Activated CD8-positive, alpha-beta T cell treated with anti-CD3 and anti-CD28 coated beads, Interleukin-2, amount 10 ng/mL, durations not matched to agents 7 days and 5 days (primary cell): Measurements from ENCODE around the gene GTSE1. TPM values are rescaled to one million over a fixed set of nuclear protein-coding genes. Genes with fewer than 3 reads are reported as not detected.
"Not testable (repeated sequence)": the region's sequence is repeated elsewhere in the genome, so short reads cannot be mapped to it uniquely, and the experiment has no call there.

Experiments used
- ATAC-seq: fragments of 150-1000 bp; cut with Tn5 transposase; one replicate; pipeline ENCODE4 v1.10.0; 2021; ENCODE audit warnings: moderate library complexity
- CTCF ChIA-PET: fragments of 350-600 bp; sonication (Branson Sonifier 250); formaldehyde crosslinking; loops from one replicate; lab custom pipeline; 2021; ENCODE audit warnings: antibody characterized with exemption; lab: Charles Lee
- POLR2A ChIA-PET: fragments of 350-600 bp; sonication (Branson Sonifier 250); formaldehyde crosslinking; loops from one replicate; lab custom pipeline; 2021; ENCODE audit warnings: antibody characterized with exemption; lab: Charles Lee
- DNase-seq: peaks from one replicate; pipeline ENCODE4 v3.0.0-alpha.2; 2020
- H3K27ac Mint-ChIP-seq: one replicate; pipeline ENCODE4 v1.8.0; 2021; ENCODE audit warnings: mild to moderate bottlenecking, mixed read lengths
- H3K27me3 Mint-ChIP-seq: one replicate; pipeline ENCODE4 v1.8.0; 2021; ENCODE audit warnings: low read depth, mixed read lengths
- H3K36me3 Mint-ChIP-seq: one replicate; pipeline ENCODE4 v1.8.0; 2021; ENCODE audit warnings: low read depth, mixed read lengths
- H3K4me1 Mint-ChIP-seq: one replicate; pipeline ENCODE4 v1.8.0; 2021; ENCODE audit warnings: low read depth, mixed read lengths
- H3K4me3 Mint-ChIP-seq: one replicate; pipeline ENCODE4 v1.8.0; 2021; ENCODE audit warnings: mild to moderate bottlenecking, mixed read lengths
- H3K9me3 Mint-ChIP-seq: one replicate; pipeline ENCODE4 v1.8.0; 2022; ENCODE audit warnings: mixed read lengths; ENCODE audit not compliant: insufficient read depth
- total RNA-seq, 2 experiments: library from RNA; stranded (reverse); gene quantifications; one replicate each; pipeline ENCODE4 v1.2.3, GENCODE V29; 2021

GTSE1 gene
- total RNA-seq, 2 experiments from 2014 or later: 111 to 114 TPM

DNA sequence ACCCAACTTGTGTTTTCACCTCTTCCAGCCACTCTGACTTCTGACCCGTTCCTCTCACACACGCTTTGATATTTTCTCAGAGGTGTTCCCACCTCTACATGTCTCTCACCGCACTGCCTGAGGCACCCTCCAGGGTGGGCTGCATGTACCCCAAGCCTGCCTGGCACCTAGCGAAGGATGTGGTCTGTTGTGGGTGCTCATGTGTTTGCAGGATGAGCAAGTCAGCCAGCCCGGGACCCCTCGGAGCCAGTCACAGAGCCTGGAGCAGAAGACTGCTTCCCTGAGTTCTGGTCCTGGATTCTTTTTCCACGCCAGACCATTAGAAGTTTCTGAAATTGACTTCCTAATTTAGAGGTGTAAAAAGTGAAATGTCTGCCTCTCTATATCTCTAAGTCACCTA, 3.8 kb downstream of the GTSE1 start:
- H3K9me3 Mint-ChIP-seq: no peaks in the 10 kb centered on the region
- H3K4me3 Mint-ChIP-seq: no peak overlapping the region
- DNase-seq (no peak), ATAC-seq (no peak)
- H3K27ac Mint-ChIP-seq: peak overlapping the region; percentile 25
- H3K4me1 Mint-ChIP-seq: peaks cover 55% of the 10 kb centered on the region
- no peaks in the 10 kb centered on the region for H3K27me3 Mint-ChIP-seq
- ChIA-PET POLR2A (interaction anchor here (0.9 kb wide), 1 partner anchor 300 kb away, joined by 3 read pairs; no protein-coding TSS in a partner anchor), CTCF (interaction anchor here (1.3 to 1.5 kb wide), 2 partner anchors 50 to 178 kb away, joined by 3 to 5 read pairs; partner anchors contain the start of gene CDPF1)
- peaks cover 63% of the 10 kb centered on the region for H3K36me3 Mint-ChIP-seq

DNA sequence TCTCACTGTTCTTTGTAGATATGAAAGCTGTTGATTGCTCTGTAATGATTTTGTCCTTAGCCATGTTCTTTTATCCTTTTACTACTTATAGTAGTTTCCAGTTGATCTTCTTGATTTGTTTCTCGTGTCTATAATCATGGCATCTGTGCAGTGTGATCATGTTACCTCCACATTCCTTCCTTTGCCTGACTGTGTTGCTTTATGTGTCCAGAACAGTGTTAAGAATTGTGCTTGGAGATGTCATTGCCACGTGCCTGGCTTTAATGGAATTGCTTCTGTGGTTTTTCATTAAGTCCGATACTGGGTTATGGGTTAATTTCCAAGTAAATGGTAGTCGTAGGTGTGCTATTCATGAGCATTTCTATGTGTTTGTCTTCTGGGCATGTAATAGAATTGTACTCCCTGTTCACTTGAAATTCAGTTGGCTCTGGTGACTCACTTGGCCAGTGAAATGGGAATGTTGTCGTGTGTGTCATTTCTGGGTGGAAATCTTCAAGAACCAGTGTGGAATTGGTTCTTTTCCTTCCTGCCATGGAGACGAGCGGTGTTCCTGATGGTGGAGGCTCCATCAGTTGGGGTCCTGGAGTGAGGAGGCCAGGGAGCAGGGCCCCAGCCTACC, 6.8 kb downstream of the GTSE1 start:
- Mint-ChIP-seq H3K4me1 (peaks cover 44% of the 10 kb centered on the region), H3K27ac (peak overlapping the region; percentile 7), H3K27me3 (no peaks in the 10 kb centered on the region), H3K36me3 (peaks cover 66% of the 10 kb centered on the region), H3K9me3 (no peaks in the 10 kb centered on the region), H3K4me3 (no peak overlapping the region)
- ChIA-PET POLR2A (no interaction called here), CTCF (interaction anchor here (1.4 kb wide), 1 partner anchor 186 kb away, joined by 5 read pairs; no protein-coding TSS in a partner anchor)
- ATAC-seq (no peak), DNase-seq (no peak)

DNA sequence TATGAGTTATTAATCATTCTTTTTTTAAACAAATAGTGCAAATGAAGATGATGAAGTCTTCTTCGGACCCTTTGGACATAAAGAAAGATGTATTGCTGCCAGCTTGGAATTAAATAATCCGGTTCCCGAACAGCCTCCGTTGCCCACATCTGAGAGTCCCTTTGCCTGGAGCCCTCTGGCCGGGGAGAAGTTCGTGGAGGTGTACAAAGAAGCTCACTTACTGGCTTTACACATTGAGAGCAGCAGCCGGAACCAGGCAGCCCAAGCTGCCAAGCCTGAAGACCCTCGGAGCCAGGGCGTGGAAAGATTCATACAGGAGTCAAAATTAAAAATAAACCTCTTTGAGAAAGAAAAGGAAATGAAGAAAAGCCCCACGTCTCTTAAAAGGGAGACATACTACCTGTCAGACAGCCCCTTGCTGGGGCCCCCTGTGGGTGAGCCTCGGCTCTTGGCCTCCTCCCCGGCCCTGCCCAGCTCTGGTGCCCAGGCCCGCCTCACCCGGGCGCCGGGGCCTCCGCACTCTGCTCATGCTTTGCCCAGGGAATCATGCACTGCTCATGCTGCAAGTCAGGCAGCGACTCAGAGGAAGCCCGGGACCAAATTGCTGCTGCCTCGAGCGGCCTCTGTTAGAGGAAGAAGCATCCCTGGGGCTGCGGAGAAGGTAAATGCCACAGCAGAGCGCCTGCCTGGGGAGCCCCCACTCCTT, 11.8 kb downstream of the GTSE1 start:
- ATAC-seq (no peak), DNase-seq (no peak)
- no peak overlapping the region for H3K27ac Mint-ChIP-seq
- ChIA-PET CTCF (no interaction called here), POLR2A (no interaction called here)
- no peaks in the 10 kb centered on the region for H3K27me3 Mint-ChIP-seq
- peaks cover 55% of the 10 kb centered on the region for H3K36me3 Mint-ChIP-seq
- H3K9me3 Mint-ChIP-seq: no peaks in the 10 kb centered on the region
- H3K4me3 Mint-ChIP-seq: no peak overlapping the region
- peaks cover 20% of the 10 kb centered on the region for H3K4me1 Mint-ChIP-seq

DNA sequence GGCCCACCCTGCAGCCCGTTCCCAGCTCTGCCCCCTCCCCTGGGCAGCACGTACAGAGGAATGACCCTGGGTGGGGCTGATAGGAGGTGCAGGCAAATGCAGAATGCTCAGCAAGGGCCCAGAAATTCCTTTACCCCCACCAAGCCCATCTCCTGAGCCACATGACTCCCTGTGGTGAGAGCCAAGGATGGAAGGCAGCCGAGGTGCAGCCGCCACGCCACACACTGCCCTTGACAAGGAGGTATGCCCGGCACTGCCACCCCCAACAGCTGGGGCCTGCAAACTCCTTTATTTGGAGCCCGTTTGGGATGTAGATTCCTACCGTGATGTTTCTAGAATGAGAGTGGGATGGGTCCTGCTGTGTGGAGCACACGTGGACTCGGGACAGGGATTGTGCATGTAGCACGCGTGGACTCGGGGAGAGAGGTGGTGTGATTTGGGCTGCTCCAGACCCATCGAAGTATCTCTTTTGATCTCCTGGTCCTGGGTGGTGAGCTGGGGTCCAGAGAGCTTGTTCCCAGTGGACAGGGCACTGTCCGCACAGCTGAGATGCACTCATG, 12.9 kb downstream of the GTSE1 start:
- Mint-ChIP-seq H3K9me3 (no peaks in the 10 kb centered on the region), H3K27ac (no peak overlapping the region), H3K4me1 (peaks cover 10% of the 10 kb centered on the region), H3K4me3 (no peak overlapping the region), H3K36me3 (peaks cover 55% of the 10 kb centered on the region), H3K27me3 (no peaks in the 10 kb centered on the region)
- ChIA-PET CTCF (interaction anchor here (1.3 kb wide), 1 partner anchor 188 kb away, joined by 6 read pairs; no protein-coding TSS in a partner anchor), POLR2A (no interaction called here)
- no peak for ATAC-seq
- no peak for DNase-seq

DNA sequence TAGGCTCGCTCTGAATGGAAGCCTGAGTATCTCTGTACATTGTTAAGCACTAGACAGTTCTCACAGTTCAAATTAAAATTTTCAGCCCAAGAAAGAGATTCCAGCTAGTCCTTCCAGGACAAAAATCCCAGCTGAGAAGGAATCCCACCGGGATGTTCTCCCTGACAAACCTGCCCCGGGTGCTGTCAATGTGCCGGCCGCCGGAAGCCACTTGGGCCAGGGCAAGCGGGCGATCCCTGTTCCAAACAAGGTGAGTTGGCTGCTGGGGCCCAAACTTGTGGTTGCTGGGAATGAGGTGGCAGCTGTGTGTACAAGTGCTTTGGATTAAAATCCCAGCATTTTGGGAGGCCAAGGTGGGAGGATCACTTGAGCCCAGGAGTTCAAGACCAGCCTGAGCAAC, 15.4 kb downstream of the GTSE1 start:
- Mint-ChIP-seq H3K4me3 (no peak overlapping the region), H3K27me3 (no peaks in the 10 kb centered on the region), H3K4me1 (peaks cover 6% of the 10 kb centered on the region), H3K9me3 (no peaks in the 10 kb centered on the region), H3K27ac (no peak overlapping the region), H3K36me3 (peaks cover 58% of the 10 kb centered on the region)
- ATAC-seq (no peak), DNase-seq (no peak)
- CTCF ChIA-PET: interaction anchor here (1.3 to 2.3 kb wide), 2 partner anchors 190 to 195 kb away, joined by 3 to 7 read pairs; no protein-coding TSS in a partner anchor
- POLR2A ChIA-PET: interaction anchor here (0.6 kb wide), 1 partner anchor 308 kb away, joined by 4 read pairs; no protein-coding TSS in a partner anchor

DNA sequence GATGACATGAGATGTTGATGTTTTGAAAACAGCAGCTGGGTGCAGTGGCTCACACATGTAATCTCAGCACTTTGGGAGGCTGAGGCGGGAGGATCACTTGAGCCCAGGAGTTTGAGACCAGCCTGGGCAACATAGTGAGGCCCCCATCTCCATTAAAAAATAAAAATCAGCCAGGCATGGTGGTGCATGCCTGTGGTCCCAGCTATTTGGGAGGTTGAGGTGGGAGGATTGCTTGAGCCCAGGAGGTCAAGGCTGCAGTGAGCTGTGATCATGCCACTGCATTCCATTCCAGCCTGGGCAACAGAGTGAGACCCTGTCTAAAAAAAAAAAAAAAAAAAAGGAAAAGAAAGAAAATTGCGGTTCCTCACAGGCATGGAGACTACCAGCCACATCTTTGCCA, 16.2 kb downstream of the GTSE1 start:
- POLR2A ChIA-PET, H3K4me3 Mint-ChIP-seq, H3K9me3 Mint-ChIP-seq, H3K27ac Mint-ChIP-seq, H3K4me1 Mint-ChIP-seq, ATAC-seq, DNase-seq, H3K27me3 Mint-ChIP-seq: not testable (repeated sequence)
- peaks cover 63% of the 10 kb centered on the region for H3K36me3 Mint-ChIP-seq
- CTCF ChIA-PET: interaction anchor here (0.9 to 2.3 kb wide), 3 partner anchors 55 to 196 kb away, joined by 3 to 7 read pairs (median 4); no protein-coding TSS in a partner anchor

DNA sequence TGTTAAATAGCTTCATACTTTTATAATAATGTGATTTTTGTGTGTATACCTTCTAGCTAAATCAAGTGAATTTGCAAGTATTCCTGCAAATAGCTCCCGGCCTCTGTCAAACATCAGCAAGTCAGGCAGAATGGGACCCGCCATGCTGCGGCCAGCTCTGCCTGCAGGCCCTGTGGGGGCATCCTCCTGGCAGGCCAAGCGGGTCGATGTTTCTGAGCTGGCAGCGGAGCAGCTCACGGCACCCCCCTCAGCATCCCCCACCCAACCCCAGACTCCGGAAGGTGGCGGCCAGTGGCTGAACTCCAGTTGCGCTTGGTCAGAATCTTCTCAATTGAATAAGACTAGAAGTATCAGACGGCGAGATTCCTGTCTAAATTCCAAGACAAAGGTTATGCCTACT, 19.3 kb downstream of the GTSE1 start:
- Mint-ChIP-seq H3K9me3 (no peaks in the 10 kb centered on the region), H3K4me1 (no peaks in the 10 kb centered on the region), H3K36me3 (peaks cover 66% of the 10 kb centered on the region), H3K27ac (no peak overlapping the region), H3K4me3 (no peak overlapping the region), H3K27me3 (no peaks in the 10 kb centered on the region)
- ChIA-PET CTCF (interaction anchor here (1.1 to 1.6 kb wide), 4 partner anchors 49 to 310 kb away, joined by 4 to 11 read pairs (median 6); partner anchors contain the start of gene TTC38), POLR2A (no interaction called here)
- ATAC-seq (no peak), DNase-seq (no peak)

DNA sequence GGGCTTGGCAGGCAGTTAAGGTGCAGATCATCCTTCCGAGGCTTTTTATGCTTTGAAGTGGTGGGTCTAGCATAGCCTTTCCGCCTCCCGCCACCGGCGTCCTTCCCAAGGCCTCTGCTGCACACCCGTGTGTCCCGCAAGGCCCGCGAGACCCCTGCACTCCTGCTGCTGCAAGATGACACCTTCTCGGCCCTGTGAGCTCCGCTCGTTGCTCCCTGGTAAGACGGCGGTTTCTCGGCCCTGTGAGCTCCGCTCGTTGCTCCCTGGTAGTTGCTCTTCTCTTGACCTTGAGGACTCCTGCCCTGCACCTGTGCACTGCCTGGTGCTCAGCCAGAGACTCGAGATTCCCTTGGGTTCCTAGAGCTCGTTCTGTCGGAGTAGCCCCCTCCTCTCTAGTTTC, 21.0 kb downstream of the GTSE1 start:
- Mint-ChIP-seq H3K36me3 (peaks cover 70% of the 10 kb centered on the region), H3K9me3 (no peaks in the 10 kb centered on the region), H3K4me3 (no peak overlapping the region), H3K27me3 (no peaks in the 10 kb centered on the region), H3K4me1 (no peaks in the 10 kb centered on the region), H3K27ac (no peak overlapping the region)
- DNase-seq (no peak), ATAC-seq (no peak)
- CTCF ChIA-PET: interaction anchor here (1.5 kb wide), 1 partner anchor 195 kb away, joined by 4 read pairs; no protein-coding TSS in a partner anchor
- POLR2A ChIA-PET: no interaction called here

DNA sequence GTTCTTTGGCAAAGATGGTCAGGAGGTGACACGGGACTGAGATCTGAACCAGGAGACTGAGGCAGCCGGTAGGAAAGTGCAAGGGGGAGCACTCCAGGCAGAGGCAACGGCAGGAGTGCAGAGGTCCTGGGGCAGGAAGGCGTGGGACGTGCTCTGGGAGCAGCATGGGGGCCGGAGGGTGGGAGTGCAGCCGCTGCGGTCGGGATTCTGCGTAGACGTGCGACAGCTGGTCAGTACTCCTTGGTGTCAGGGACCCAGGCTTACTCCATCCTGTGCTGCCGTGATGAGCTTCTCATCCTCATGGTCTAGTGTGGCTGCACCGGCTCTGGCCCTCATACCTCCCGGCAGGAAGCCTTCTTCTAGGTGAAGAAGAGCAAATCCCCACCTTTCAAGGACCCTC, 21.9 kb downstream of the GTSE1 start:
- no peak overlapping the region for H3K27ac Mint-ChIP-seq
- CTCF ChIA-PET: interaction anchor here (1.5 kb wide), 1 partner anchor 196 kb away, joined by 4 read pairs; no protein-coding TSS in a partner anchor

DNA sequence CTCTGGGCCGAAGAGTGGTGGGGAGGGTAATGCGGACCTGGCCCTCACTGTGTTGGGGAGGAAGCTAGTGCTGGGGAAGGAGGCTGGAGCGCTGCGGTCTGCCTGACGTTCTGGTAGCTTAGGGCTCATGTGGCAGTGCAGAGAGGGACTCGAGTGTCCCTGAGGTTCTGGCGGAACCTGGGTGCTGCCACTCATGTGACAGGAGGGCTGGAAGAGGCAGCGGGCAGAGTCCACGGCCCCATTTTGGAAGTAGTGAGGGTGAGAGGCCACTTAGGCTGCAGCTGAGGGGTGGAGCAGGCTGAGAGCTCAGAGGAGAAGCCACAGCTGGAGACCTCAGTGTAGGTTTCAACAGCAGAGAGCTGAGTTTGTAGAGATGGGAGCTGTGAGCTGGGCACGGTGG, 22.6 kb downstream of the GTSE1 start:
- Mint-ChIP-seq H3K9me3 (no peaks in the 10 kb centered on the region), H3K4me1 (no peaks in the 10 kb centered on the region), H3K27ac (no peak overlapping the region), H3K4me3 (no peak overlapping the region), H3K27me3 (no peaks in the 10 kb centered on the region), H3K36me3 (peaks cover 76% of the 10 kb centered on the region)
- no peak for ATAC-seq
- ChIA-PET POLR2A (interaction anchor here (0.6 kb wide), 1 partner anchor 16 kb away, joined by 4 read pairs; the partner anchor contains the start of gene TRMU), CTCF (no interaction called here)
- DNase-seq: no peak

More for the DNA sequence above, 21.9 kb downstream of the GTSE1 start:
- no peak for DNase-seq
- Mint-ChIP-seq H3K4me3 (no peak overlapping the region), H3K9me3 (no peaks in the 10 kb centered on the region), H3K4me1 (no peaks in the 10 kb centered on the region), H3K36me3 (peaks cover 75% of the 10 kb centered on the region), H3K27me3 (no peaks in the 10 kb centered on the region)
- no peak for ATAC-seq
- POLR2A ChIA-PET: no interaction called here

DNA sequence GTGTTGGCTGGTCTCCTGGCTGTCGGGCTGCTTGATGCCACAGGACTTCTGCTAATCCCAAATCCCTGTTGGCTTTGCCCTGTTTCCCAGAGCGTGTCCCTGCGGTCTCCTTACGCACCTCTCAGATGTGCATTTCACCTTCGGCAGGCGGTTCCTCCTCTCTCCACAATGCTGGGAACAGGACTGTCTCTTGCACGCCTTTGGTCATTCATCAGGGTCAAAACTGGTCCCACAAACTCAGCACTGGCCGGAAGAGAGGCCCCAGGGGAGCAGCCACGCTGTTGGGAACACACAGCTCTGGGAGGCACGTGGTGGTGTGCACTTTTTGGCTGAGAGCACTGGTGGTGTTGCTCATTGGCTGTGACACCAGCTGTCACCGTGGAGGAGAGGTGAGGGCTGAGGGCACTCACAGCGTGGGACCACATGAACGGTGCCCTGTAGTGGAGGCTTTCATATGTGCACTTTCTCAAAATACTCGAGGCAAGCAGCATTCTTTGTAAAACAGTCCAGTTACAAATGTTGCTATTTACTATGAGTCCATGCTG, 23.6 kb downstream of the GTSE1 start:
- ChIA-PET CTCF (no interaction called here), POLR2A (interaction anchor here (0.6 kb wide), 1 partner anchor 16 kb away, joined by 4 read pairs; the partner anchor contains the start of gene TRMU)
- no peaks in the 10 kb centered on the region for H3K27me3 Mint-ChIP-seq
- peaks cover 81% of the 10 kb centered on the region for H3K36me3 Mint-ChIP-seq
- no peaks in the 10 kb centered on the region for H3K9me3 Mint-ChIP-seq
- no peak overlapping the region for H3K4me3 Mint-ChIP-seq
- ATAC-seq (no peak), DNase-seq (no peak)
- no peak overlapping the region for H3K27ac Mint-ChIP-seq
- H3K4me1 Mint-ChIP-seq: no peaks in the 10 kb centered on the region
